Effector CD8-positive, alpha-beta T cell (primary cell): ENCODE data around the gene TMEM258.

Experiments used
- DNase-seq: peaks from one replicate; lab custom pipeline; 2025; lab: John Stamatoyannopoulos, UW

Gene TMEM258

DNA sequence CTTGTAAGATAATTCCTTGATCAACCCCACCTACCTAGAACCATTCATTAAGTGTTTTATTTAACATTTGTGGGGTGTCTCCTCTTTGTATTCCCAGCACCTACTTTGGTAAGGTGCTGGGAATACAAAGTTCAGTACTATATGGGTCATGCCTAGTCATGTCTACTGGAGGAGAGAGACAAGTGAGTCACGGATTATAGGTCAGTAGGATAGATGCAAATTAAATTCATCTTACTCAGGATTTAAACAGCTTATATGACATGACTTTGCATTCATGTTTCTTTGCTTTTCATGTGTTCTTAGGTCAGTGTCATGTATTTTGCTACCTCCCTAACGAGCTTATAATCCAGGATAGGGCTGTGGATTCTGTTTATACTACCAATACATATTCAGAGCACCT is 27.8 kb upstream of the TMEM258 start:
- no peak for DNase-seq

DNA sequence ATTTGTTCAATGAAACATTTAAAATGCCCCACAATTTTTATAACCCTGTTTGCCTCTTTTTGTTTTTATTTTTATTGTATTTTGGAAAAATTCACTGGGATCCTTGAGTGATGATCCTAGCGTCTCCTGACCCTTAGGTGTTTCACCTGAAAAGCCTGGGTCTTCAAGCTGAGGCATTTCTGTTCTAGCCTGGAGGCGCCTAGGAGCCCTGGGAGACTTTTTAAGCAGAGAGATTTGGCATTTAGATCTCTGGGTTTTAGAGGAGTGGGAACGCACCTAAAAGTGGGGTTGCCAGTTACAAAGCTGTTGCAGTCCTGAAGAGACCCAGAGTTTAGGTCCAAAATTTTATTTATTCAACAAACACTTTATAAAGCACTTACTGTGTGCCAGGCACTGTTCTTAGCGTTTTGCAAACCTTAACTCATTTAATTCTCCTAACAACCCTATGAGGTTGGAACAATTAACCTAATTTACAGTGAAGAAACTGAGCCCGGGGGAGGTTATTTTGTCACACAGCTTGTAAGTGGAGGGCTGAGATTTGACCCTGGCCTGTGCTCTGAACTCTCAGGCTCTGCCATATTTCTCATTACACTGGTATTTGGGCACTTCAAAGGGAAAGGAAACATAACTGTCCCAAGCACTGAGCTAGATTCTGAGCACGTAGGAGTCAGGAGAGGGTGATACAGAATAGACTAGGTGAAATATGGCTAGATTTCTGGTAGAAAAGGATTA is 25.2 kb upstream of the TMEM258 start:
- no peak for DNase-seq

DNA sequence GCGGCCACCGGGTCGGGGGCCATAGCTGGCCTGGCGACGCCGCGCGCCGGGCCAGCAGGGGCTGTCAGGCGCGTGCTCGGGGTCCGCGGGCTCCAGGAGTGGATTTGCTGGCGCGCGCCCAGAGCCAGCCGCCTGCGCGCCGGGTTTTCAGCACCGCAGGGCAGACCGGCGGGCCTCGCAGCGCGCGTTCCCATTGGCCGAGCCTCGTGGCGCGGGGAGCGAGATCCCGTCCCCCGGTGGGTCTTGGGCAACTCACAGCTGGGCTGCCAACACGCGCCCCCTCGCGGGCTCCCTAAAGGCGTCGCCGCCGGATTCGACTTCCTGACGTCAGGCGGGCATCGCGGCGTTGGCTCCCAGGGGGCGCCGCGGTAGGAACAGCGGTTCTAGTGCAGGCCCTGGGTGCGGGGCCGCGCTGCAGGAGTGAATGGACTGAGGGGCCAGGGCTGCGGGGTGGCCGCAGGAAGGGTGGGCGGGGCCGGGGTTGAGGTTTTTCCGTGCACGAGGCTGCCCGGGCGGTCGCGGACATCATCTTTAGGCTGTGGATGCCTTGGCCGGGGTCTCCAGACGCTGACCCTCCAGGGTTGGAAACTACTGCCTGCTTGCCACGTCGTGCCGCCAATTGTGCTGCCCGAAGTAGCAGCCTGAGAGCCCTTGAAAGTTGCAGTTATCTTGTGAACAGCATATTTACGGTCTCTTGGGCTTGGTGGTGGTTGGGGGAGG is 24.5 kb upstream of the TMEM258 start, which contains the start of gene FADS1:
Gene FADS1, minus strand, starts transcription at position 268 of the 720 bp plus-strand sequence. Its CDS starts 74 bp downstream, at position 194.
- DNase-seq: peak; percentile 62

DNA sequence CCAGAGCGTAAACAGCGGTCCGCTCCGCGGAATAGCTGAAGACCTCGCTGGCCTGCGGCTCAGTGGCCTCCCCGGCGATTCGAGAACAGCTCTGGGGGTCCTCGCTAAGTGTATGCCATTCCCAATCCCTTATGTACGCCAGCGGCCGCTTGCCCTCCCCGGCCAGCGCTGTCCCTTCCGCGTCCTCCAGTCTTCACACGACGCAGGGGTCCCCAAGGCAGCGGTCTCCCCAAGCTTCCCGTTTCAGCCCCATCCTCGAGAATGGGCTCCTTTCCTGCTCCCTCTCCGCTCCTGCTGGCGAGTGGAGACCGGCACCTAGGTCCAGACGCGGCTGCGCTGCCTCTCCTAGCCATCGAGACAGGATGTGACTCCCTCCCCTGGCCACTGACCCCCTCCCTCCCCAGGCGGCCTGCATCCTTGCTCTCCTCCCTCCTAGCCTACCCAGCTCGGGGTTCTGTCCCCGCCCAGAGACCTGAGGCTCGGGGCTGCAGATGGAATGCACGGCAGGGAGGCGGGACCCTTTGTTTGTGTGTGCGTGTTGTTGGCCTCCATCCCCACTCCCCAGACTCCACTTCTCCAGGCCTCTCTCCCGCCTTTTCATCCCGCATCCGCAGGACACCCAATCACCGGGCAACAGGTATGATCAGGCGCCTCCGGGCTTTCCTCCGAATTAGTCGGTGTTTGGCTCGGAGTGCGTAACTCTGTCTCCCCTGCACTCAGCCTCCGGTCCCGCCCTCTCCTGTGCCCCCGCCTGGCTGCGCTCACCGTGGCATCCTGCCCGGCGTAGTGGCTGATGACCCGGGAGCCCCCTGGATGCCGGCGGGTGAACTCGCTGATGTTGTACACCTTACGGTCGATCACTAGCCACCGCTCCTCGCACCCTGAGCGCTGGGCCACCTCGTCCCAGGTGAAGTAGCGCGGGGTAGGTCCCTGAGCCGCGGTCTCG is 23.7 kb upstream of the TMEM258 start:
- DNase-seq: peak; percentile 36

DNA sequence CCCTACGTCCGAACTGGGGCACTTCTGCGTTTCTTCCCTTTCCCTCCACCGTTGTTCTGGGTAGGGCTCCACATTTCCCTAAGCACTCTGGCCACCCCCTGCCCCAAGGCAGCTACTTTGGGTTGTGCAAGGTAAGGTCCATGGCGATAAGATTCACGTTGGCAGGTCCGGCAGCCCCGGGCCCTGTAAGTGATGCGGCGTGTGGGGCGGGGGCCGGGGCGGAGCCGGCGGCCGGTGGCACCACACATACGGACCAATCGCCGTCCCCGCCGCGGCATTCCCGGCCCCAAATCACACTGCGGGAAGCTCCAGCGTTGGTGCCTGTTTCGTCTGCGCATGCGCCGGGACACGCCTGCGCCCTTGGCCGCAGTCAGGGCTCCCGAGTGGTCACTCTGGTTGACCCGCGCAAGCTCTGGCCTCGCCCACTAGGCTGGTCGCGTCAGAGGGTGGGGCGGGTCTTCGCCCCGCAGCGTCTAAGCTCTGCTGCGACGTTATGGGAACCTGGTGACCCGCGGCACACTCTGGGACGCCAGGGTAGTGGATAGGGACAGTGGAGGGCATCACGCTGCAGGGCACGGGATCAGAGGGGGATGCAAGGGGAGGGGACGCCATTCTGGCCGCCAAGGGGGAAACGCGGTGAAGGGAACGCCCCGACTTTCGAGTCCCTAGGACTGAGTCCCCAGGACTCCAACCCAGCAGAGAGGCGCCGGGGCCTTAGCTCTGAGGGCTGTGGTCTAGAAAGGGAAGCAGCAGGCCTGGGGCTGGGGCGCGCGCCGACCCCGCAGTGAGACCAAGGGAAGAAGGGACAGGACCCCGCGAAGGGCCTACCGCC is 22.8 kb upstream of the TMEM258 start:
- DNase-seq: peak; percentile 24

DNA sequence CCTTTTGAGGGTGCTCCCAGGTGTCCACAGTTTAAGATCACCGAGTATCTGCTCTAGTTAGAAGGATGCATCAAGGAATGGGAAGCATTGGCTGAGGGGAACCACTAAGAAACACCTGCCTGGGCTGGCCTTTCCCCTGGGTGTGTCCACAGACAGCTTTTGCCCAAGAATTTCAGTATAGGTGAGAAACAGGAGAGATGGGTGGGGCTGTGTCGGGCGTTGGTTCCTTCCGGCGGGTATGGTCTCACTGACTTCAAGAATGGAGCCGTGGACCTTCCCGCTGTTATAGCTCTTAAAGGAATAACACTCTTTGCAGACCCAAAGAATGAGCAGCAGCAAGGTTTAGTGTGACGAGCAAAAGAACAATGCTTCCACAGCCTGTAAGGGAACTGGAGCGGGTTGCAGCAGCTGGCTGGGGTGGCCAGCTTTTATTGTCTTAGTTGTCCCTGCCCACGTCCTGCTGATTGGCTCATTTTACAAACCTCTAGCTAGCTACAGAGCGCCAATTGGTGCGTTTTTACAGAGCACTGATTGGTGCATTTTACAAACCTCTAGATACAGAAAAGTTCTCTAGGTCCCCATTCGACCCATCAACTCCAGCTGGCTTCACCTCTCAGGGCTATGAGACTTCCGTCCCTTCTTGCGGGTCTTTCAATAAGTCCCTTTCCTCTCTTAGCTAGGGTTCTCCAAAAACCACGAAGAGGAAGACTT is 22.0 kb upstream of the TMEM258 start:
- DNase-seq: no peak

DNA sequence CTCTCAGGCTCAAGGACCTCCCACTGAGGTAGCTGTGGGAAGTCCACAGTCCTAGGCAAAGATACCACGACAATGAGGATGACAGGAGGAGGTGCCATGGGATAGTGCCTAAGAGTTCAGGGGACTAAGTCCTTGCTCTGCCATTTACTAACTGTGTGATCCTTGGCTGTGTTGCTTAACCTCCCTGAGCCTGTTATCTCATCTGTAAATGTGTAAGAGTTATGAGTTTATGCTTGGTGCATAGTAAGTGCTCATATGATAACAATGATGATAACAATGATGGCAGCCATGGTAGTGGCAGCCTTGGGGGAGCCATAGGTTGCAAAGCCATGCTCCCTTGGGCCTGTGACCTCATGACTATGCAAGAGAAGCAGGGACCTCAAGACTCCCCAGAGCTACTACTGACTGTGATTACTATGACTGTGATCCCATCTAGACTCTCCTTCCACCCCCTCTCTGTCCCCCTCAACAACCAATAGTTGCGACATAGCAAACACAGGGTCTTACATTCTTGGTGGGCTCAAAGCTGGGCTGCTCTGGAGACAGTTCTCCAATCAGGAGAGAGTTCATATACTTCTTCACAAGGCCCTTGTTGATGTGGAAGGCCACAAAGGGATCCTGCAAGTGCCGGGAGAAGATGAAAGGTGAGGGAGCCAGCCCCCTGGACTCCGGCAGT is 20.5 kb upstream of the TMEM258 start:
- no peak for DNase-seq

DNA sequence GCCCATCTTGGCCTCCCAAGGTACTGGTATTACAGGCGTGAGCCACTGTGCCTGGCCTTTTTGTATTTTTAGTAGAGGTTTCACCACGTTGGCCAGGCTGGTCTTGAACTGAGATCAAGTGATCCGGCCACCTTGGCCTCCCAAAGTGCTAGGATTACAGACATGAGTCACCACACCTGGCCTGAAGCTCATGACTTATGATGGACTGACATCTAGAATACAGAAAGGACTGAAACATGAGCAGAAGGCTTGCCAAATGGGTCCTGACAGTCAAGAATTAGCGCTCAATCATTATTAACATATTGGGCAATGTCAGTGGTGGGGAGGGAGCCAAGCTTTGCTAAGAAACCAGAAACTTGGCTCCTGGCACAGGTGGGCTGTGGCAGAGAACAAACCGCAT is 19.4 kb upstream of the TMEM258 start:
- no peak for DNase-seq

DNA sequence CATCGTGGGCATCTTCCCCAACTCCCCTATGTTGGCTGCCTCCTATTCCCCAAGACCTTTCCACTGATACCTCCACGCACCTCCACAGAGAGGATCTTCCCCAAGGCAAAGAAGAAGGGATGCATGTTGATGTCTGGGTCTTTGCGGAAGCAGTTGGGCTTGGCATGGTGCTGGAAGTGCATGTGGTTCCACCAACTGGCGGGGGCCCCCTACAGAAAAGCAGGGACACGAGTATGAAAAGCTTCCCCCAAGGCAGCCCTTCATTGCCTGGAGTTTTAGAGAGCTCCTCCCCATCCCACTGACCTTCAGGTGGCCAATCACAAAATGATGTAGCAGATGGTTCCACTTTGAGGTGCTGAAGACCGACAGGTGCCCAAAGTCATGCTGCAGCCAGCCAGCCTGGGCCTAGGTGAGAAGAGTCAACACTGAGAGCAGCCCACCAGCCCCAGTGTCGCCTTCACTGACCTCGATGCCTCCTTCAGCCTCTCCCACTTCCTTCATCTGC is 18.3 kb upstream of the TMEM258 start:
- DNase-seq: no peak

DNA sequence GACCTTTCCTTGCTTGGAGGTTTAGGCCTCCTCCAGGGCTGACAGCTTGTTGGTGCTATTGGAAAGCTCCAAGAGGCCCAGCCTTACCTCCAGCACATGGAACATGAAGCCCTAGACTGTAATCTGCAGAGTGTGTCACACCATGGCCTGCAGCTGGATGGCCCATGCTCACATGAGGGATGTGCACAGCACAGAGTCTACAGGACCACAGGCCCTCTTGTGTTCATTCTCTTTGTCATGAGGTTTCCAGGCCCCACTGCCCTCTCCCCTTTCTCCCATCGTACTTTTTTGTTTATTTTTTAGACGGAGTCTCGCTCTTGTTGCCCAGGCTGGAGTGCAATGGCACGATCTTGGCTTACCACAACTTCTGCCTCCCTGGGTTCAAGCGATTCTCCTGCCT is 14.4 kb upstream of the TMEM258 start:
- no peak for DNase-seq

DNA sequence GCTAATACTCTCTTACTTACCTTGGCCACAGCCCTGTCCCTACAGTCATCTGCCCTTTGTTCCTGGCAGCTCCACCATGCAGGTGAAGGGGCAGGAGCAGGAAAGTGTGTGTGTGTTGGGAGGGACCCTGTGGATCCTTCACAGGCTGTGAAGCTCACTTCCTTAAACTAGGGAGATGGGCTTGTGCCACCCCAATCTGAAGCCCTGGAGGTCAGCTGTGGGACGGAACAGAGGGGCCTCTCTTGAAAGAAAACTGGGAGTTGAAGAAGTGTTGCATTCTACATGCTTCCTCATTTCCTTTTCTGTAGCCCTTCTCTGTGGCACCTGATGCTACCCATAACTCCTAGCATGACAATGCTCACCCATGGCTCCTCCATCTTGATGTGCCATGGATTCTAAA is 12.7 kb upstream of the TMEM258 start:
- no peak for DNase-seq

DNA sequence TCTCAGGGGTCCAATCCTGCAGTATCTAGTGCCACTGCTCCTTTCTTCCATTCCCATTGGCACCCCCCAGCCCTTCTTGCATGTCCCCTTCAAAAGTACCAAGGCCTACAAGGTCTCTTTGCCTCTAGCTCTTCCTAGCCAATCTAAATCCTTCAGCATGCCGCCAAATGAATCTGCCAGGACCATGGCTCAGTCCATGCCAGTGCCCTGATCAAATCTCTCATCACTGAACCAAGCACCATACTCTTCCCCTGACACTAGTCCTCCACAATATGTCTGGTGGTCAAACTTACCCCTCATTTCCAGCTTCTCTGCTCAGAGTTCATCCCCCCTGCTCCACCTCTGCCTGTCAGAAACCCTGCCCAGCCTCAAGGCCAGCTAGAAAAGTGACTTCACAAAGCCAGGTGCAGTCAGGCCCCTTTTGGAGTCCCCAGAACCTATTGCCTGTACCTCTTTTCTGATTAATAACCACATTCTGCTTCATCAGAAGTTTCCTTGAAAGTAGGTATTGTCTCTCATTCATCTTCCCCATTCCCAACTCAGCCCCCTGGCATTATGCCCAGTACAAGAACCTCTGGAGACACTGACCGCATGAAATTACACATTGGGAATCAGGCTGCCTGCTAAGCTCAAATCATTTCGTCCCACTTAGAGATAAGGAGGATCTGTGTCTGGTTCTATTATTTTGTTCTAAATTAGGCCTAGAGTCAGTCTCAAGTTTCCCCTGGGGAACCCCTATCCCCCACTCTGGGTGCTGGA is 11.7 kb upstream of the TMEM258 start:
- no peak for DNase-seq

DNA sequence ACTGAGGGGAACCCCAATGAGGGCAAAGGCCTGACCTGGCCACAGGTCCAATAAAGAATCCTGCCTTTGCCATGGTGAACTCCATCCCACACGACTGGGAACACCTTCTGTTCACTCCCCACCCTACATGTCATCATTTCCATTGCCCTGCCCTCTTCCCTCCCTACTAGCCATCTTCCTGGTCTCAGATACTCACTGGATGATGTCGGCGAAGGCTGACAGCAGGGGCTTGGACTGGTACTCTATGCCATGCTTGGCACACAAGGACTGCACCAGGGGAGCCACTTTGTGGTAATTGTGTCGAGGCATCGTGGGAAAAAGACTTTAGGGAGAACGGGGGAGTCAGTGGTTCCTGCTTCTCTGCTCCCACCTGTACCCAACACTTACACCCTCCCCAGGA is 10.2 kb upstream of the TMEM258 start:
- DNase-seq: no peak

DNA sequence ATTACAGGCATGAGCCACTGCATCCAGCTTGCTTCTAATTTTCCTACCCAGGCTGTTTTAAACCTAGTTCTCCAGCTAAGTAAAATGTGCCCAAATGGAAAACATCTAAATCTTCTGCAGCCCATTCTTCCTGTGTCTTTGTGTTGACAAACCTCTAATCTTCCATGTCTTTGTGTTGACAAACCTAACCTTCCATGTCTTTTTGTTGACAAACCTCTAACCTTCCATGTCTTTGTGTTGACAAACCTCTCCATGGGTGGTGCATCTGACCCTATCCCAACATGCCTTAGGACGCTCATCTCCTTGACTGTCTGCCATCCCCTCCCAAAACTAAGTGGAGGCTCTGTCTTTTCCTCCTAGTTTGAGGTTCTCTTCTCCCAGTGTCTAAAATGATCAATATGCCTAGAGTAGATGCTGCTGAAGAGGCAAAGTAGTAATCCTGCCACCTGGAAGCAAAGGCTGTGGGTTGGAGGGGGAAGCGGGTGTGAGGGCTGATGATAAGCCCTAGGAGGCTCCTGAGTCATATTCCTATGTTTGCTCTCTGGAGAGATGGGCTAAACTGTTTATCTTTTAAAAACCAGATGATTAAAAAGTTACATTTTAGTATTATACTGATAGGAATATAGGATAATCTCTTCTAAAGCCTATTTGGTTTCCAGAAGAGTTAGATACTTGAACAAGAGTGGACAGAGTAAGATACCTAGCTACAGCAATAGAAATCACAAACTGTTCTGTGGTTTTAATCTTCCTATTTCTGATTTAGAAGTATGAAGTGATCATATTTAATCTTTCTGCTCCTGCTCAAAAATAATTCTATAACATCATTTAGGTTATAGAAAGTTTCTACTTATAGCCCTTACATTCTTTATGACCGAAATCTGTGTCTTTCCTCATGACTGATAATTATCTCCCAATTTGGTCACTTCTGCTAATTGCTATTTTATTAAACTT is 8.2 kb upstream of the TMEM258 start:
- no peak for DNase-seq

DNA sequence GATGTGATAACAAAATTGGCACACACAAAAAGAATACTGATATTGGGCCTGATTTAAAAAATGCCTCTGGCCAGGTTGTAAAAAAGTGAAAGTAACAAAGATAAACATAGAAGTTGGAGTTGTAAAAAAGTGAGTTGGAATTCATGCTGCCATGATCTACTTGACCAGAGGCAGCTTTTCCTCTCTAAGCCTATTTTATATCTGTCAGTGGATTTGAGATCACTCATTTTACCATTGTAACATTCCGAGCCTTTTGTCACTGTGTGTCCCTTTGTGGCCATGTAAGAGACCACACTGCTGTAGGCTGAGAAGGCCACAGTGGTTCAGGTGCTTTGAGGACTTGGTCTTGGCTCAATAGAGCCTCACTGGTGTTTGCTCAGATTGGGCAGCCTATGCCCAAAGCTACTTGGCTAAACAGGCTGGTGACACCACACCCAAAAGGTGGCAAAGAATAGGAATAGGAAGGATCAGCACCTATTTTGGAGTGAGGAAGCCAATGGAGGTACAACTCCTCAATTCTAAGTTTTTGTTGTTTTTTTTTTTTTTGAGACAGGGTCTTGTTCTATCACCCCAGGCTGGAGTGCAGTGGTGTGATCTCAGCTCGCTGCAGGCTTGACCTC is 7.4 kb upstream of the TMEM258 start:
- DNase-seq: no peak

DNA sequence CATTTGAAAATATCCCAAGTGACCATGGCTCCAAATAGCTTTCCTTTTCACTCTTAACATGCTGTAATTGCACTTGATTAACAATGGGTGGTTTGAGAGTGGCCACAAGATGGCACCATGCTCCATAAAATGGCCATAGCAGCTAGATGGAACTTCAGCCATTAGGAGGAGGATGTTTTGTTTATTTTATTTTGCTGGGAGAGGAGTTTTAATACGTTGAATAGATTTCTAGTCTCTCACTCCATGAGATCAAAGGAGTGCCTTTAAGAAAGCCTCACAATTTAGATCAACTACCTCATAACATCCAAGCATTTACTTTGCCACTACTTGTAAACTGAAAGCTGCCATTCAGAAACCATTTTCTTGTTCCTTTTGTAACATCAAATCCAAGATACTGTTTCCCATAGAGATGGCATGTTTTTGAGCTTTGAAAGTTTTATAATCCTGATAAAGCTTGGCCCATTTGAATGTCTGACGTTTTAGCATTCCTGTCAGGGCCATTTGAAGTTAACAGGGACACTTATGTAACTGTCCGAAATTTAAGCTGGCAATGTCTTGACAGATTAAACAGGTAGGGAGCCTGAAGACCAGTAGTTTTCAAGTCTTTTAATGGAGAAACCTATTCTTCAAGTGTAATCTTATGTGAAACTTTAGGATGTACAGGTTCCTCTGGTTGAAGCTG is 5.0 kb upstream of the TMEM258 start:
- DNase-seq: peak; percentile 55
